HepG2 (cell line): ENCODE measurements around the gene TMEM235. TPM values are rescaled to one million over a fixed set of nuclear protein-coding genes. Genes with fewer than 3 reads are reported as not detected.

Experiments
- CAMTA2 ChIP-seq: sonication (generic); formaldehyde crosslinking; IDR thresholded peaks from 2 replicates; pipeline ENCODE4 v1.4.0; 2020; ENCODE audit warnings: mild to moderate bottlenecking, missing genetic modification reagents, borderline replicate concordance
- KLF12 ChIP-seq: sonication (generic); formaldehyde crosslinking; IDR thresholded peaks from 2 replicates; pipeline ENCODE4 v1.4.0; 2020; ENCODE audit warnings: missing genetic modification reagents, borderline replicate concordance
- MZF1 ChIP-seq: sonication (generic); formaldehyde crosslinking; IDR thresholded peaks from 2 replicates; pipeline ENCODE4 v1.8.1; 2023; ENCODE audit warnings: mild to moderate bottlenecking, missing genetic modification reagents, borderline replicate concordance
- PATZ1 ChIP-seq: sonication (generic); formaldehyde crosslinking; IDR thresholded peaks from 2 replicates; pipeline ENCODE4 v1.4.0; 2020; ENCODE audit warnings: missing genetic modification reagents
- SMC3 ChIP-seq: IDR thresholded peaks from 2 replicates; pipeline ENCODE4 v1.6.1; 2011; ENCODE audit warnings: low read length, improper control_type of control experiment
- SYNCRIP ChIP-seq: fragments of 200-400 bp; formaldehyde crosslinking; IDR thresholded peaks from 2 replicates; pipeline ENCODE4 v1.6.1; 2018; ENCODE audit warnings: mild to moderate bottlenecking, low read depth, low read length; ENCODE audit not compliant: insufficient read depth
- ZNF512 ChIP-seq: sonication (generic); formaldehyde crosslinking; IDR thresholded peaks from 2 replicates; pipeline ENCODE4 v1.4.0; 2020; ENCODE audit warnings: mild to moderate bottlenecking, missing genetic modification reagents
- ZNF570 ChIP-seq: sonication (generic); formaldehyde crosslinking; IDR thresholded peaks from 2 replicates; pipeline ENCODE4 v1.4.0; 2020; ENCODE audit warnings: mild to moderate bottlenecking, missing genetic modification reagents, borderline replicate concordance
- ZNF609 ChIP-seq: sonication (generic); formaldehyde crosslinking; IDR thresholded peaks from 2 replicates; pipeline ENCODE4 v1.4.0; 2020; ENCODE audit warnings: mild to moderate bottlenecking, missing genetic modification reagents, borderline replicate concordance
- ZNF646 ChIP-seq: sonication (generic); formaldehyde crosslinking; IDR thresholded peaks from 2 replicates; pipeline ENCODE4 v1.9.0; 2021; ENCODE audit warnings: mild to moderate bottlenecking, missing genetic modification reagents
- ZNF678 ChIP-seq: sonication (generic); formaldehyde crosslinking; IDR thresholded peaks from 2 replicates; pipeline ENCODE4 v1.4.0; 2020; ENCODE audit warnings: mild to moderate bottlenecking, missing genetic modification reagents
- polyA plus RNA-seq, 8 experiments: library from polyadenylated mRNA; depleted of rRNA in 3 of 8; stranded (reverse) in 7 of 8; unstranded in 1 of 8; fragments of >200 nt; fragmentation: Illumina TruSeq in 4 of 8; extraction: Trizol in 4 of 8; gene quantifications; 2 replicates each; pipeline versions ENCODE4 v1.2.1 to v1.2.3, GENCODE V29; 2011 to 2016; ENCODE audit warnings: low read depth in 4 of 8, missing spikeins in 1 of 8, mixed read lengths in 1 of 8; ENCODE audit not compliant: insufficient read depth in 1 of 8
- total RNA-seq, 5 experiments: library from RNA; depleted of rRNA; stranded (reverse); fragments of >200 nt; fragmentation: Illumina TruSeq; extraction: Trizol; gene quantifications; 2 replicates each; pipeline ENCODE4 v1.2.3, GENCODE V29; 2016; ENCODE audit warnings: low read depth in 1 of 5

TMEM235 gene
- total and polyA plus RNA-seq, 2 of the 13 experiments (the other 11 are each of a cell fraction or from before 2014, with no cell fraction given), result not detected

- TF ChIP-seq PATZ1 (CRISPR knock-in tag) (peak; percentile 82), ZNF512 (CRISPR knock-in tag) (no peak), SMC3 (peak; percentile 4; the same call in 1 of the 2 replicates), ZNF609 (CRISPR knock-in tag) (no peak), CAMTA2 (no peak; the same call in 1 of the 2 replicates), SYNCRIP (no peak), ZNF570 (no peak), ZNF678 (CRISPR knock-in tag) (no peak), MZF1 (CRISPR knock-in tag) (0 out of 2 replicates have a peak, but pooled peaks have one; percentile 17), KLF12 (peak; percentile 78; the same call in 1 of the 2 replicates), ZNF646 (no peak)
Measured at GRCh38 chr17:78186692-78187595, 44.5 kb upstream of the TMEM235 start, which contains the start of the genes AFMID and TK1 (continued).
